ENCODE results near the gene TBCD.

The TBCD gene

DNA sequence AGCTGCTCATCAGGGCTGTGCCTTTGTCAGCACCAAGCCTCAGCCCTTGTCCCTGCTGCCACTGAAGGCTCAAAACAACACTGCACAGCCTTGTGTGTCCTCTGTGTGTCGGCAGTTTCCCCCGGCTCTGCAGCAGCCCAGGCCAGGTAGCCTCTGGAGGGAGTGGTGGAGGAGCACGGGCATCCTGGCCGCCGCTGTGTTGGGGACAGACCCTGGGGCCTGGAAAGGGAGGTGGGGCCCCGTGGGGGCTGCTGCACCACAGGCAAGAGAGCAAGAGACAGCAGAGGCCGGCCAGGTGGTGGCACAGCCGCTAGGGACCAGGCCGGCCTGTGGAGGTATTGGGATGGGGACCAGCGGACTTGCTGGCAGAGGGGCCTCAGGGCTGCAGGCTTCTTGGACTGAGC lies 184.9 kb downstream of the TBCD start:
- no peaks in the 10 kb centered on the region for H3K27me3 Mint-ChIP-seq
- H3K4me1 Mint-ChIP-seq (ENCODE audit: low read depth in 2 of 2), result no peaks in the 10 kb centered on the region
- H3K27ac Mint-ChIP-seq, result peak overlapping the region in 1 of 2 donors; percentile 27
- H3K36me3 Mint-ChIP-seq (ENCODE audit: insufficient read depth), result peaks cover 50% of the 10 kb centered on the region
- H3K4me3 Mint-ChIP-seq, result no peak overlapping the region
- no peak for DNase-seq
- H3K9me3 Mint-ChIP-seq, result no peaks in the 10 kb centered on the region
- no peak for ATAC-seq (replicated peaks)

GRCh38 chr17:82937411-82938371 lies 185.8 kb downstream of the TBCD start:
- peaks cover 0 to 2% of the 10 kb centered on the region in 2 donors for H3K4me1 Mint-ChIP-seq (ENCODE audit: low read depth in 2 of 2)
- no peak overlapping the region for H3K4me3 Mint-ChIP-seq
- H3K9me3 Mint-ChIP-seq, result no peaks in the 10 kb centered on the region
- DNase-seq (no peak), ATAC-seq (replicated peaks) (no peak)
- no peaks in the 10 kb centered on the region for H3K27me3 Mint-ChIP-seq
- peaks cover 45% of the 10 kb centered on the region for H3K36me3 Mint-ChIP-seq (ENCODE audit: insufficient read depth)
- no peak overlapping the region for H3K27ac Mint-ChIP-seq

DNA sequence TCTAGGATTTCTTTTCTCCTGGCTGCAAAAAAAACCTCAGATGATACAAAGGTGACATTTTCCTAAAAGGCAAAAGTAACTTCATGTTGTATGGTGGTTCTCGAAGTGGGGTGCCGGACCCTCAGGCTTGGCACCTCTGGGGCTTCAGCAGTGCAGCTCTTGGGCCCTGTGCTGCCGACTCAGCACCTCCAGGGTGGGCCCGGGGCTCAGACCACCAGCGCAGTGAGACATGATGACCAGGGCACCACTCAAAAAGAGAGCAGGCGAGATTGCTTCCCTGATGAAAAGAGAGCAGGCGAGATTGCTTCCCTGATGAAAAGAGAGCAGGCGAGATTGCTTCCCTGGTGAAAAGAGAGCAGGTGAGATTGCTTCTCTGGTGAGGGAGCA lies 186.6 kb downstream of the TBCD start:
- no peaks in the 10 kb centered on the region for H3K9me3 Mint-ChIP-seq
- H3K36me3 Mint-ChIP-seq (ENCODE audit: insufficient read depth), result peaks cover 45% of the 10 kb centered on the region
- H3K4me1 Mint-ChIP-seq (ENCODE audit: low read depth in 2 of 2), result peaks cover 0 to 2% of the 10 kb centered on the region in 2 donors
- no peak overlapping the region for H3K4me3 Mint-ChIP-seq
- no peak for DNase-seq
- no peak overlapping the region for H3K27ac Mint-ChIP-seq
- ATAC-seq (replicated peaks), result no peak
- H3K27me3 Mint-ChIP-seq, result no peaks in the 10 kb centered on the region

DNA sequence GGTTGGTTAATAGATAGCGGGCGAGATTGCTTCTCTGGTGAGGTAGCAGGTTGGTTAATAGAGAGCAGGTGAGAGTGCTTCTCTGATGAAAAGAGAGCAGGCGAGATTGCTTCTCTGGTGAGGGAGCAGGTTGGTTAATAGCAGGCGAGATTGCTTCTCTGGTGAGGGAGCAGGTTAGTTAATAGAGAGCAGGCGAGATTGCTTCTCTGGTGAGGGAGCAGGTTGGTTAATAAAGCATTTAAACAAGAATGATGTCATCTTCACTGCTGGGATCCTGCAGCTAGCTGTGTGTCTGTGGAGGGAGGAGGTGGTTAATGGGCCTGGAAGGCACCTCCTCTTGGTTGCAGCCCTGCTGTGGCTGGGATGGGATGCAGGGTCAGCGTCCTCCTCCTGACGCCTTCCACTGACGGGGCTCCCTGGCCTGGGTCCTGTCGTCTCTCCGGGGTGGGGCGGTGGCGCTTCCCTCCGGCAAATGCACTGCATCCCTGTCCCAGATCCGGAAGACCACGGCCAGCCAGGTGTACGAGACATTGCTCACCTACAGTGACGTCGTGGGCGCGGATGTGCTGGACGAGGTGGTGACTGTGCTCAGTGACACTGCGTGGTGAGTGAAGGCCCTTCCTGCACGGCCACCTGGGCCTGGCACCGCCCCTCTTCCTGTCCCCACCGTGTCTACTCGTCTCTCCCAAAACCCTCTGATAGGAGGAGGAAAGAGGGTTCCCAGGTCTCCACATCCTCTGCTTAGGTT lies 187.2 kb downstream of the TBCD start:
- Mint-ChIP-seq H3K27me3 (no peaks in the 10 kb centered on the region), H3K4me3 (no peak overlapping the region)
- DNase-seq, result no peak

DNA sequence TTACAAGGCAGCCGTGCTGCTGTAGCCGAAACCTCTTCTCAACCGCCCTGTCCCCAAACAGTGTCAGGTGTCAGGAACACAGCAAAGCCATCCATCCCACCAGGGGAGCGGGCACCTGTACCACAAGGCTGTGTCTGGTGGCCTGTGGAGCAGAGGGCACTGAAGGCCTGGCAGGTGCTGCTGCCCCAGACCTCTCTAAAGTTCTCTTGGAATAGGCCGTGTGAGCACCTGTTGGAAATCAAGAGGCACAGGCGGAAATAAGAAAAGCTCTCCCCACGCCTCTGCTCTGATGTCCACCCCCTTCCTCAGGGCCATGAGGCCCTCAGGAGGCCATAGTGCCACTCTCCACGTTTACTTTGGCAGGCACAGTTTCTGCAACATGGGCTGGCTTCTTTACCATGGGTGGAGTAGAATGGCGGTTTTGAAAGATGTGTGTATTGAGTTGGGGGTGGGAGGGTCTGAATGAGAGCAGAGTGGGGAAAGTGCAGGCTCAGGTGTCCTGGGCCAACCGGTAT lies 187.8 kb downstream of the TBCD start:
- H3K4me1 Mint-ChIP-seq (ENCODE audit: low read depth in 2 of 2), result peaks cover 0 to 2% of the 10 kb centered on the region in 2 donors
- ATAC-seq (replicated peaks), result no peak
- peaks cover 0 to 7% of the 10 kb centered on the region in 2 donors for H3K9me3 Mint-ChIP-seq
- DNase-seq, result no peak
- H3K36me3 Mint-ChIP-seq (ENCODE audit: insufficient read depth), result peaks cover 41% of the 10 kb centered on the region
- no peak overlapping the region for H3K4me3 Mint-ChIP-seq
- H3K27me3 Mint-ChIP-seq, result no peaks in the 10 kb centered on the region
- H3K27ac Mint-ChIP-seq, result no peak overlapping the region

More for the DNA sequence above, 187.2 kb downstream of the TBCD start:
- ATAC-seq (replicated peaks), result no peak
- Mint-ChIP-seq H3K36me3 (ENCODE audit: insufficient read depth) (peaks cover 43% of the 10 kb centered on the region), H3K27ac (no peak overlapping the region), H3K4me1 (ENCODE audit: low read depth in 2 of 2) (peaks cover 0 to 2% of the 10 kb centered on the region in 2 donors), H3K9me3 (peaks cover 0 to under 1% of the 10 kb centered on the region in 2 donors)

GRCh38 chr17:82940226-82941020 lies 188.6 kb downstream of the TBCD start:
- DNase-seq (no peak), ATAC-seq (replicated peaks) (no peak)
- peaks cover 0 to 14% of the 10 kb centered on the region in 2 donors for H3K9me3 Mint-ChIP-seq
- no peak overlapping the region for H3K27ac Mint-ChIP-seq
- H3K27me3 Mint-ChIP-seq, result no peaks in the 10 kb centered on the region
- no peak overlapping the region for H3K4me3 Mint-ChIP-seq
- peaks cover 0 to 2% of the 10 kb centered on the region in 2 donors for H3K4me1 Mint-ChIP-seq (ENCODE audit: low read depth in 2 of 2)
- peaks cover 36% of the 10 kb centered on the region for H3K36me3 Mint-ChIP-seq (ENCODE audit: insufficient read depth)

GRCh38 chr17:82941021-82942001 lies 189.4 kb downstream of the TBCD start:
- Mint-ChIP-seq H3K9me3 (peaks cover 6 to 14% of the 10 kb centered on the region in 2 donors), H3K27ac (no peak overlapping the region), H3K4me3 (no peak overlapping the region), H3K27me3 (no peaks in the 10 kb centered on the region), H3K36me3 (ENCODE audit: insufficient read depth) (peaks cover 30% of the 10 kb centered on the region), H3K4me1 (ENCODE audit: low read depth in 2 of 2) (peaks cover 0 to 2% of the 10 kb centered on the region in 2 donors)
- DNase-seq (no peak), ATAC-seq (replicated peaks) (no peak)

DNA sequence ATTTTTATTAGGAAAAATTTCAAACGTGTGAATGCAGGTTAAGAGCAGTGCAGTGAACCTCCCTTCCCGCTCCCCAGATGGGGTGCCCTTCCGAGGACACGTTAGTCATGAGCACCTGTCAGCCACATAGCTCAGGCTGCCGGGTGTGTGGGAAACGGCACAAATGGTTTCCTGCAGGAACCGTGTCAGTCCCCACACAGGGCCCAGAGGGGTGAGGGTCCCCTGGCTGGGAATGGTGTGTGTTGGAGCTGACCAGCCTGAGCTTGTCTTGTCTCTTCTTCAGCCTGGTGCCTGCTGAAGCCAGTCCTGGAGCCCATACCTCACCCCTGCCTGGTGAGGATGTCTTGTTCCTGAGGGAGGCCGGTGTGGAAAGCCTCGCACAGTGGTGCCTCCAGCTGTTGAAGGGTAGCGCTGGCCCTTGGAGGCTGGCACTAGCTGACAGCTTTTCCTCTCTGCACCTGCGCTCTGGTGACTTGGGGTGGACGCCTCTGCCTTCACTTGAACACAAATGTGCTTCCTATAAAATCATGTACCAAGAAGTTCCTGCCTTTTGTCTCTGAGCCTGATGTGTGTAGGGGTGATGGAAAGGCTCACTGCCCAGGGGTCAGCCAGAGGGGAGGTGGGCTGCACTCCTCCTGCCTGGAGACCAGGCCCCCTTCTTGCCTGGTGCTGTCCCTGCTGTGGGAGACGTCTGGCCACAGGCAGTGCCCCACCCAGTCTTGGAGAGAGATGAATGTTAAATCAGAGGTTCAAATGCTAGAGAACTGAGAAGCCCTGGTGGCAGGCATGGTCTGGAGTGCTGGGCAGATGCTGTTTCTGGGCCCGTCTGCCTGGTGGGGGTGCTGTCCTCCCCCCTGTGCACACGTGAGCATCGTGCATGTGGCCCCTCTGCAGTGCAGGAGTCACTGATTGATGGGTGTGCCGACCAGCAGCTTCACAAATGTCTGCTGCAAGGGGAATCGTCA lies 190.6 kb downstream of the TBCD start:
- H3K4me3 Mint-ChIP-seq, result no peak overlapping the region
- ATAC-seq (replicated peaks), result no peak
- peaks cover 0 to 2% of the 10 kb centered on the region in 2 donors for H3K4me1 Mint-ChIP-seq (ENCODE audit: low read depth in 2 of 2)
- no peaks in the 10 kb centered on the region for H3K27me3 Mint-ChIP-seq
- H3K27ac Mint-ChIP-seq, result no peak overlapping the region
- peaks cover 28% of the 10 kb centered on the region for H3K36me3 Mint-ChIP-seq (ENCODE audit: insufficient read depth)
- H3K9me3 Mint-ChIP-seq, result peaks cover 6 to 14% of the 10 kb centered on the region in 2 donors
- DNase-seq, result no peak

- peaks cover 32% of the 10 kb centered on the region for H3K36me3 Mint-ChIP-seq (ENCODE audit: insufficient read depth)
- H3K27ac Mint-ChIP-seq, result no peak overlapping the region
- peaks cover 6 to 14% of the 10 kb centered on the region in 2 donors for H3K9me3 Mint-ChIP-seq
- ATAC-seq (replicated peaks) (no peak), DNase-seq (no peak)
- H3K27me3 Mint-ChIP-seq, result no peaks in the 10 kb centered on the region
- H3K4me1 Mint-ChIP-seq (ENCODE audit: low read depth in 2 of 2), result peaks cover 0 to 4% of the 10 kb centered on the region in 2 donors
- H3K4me3 Mint-ChIP-seq, result no peak overlapping the region
Observed at GRCh38 chr17:82943339-82943738, 191.5 kb downstream of the TBCD start.

- DNase-seq (no peak), ATAC-seq (replicated peaks) (no peak)
- H3K4me3 Mint-ChIP-seq, result no peak overlapping the region
- H3K36me3 Mint-ChIP-seq (ENCODE audit: insufficient read depth), result peaks cover 31% of the 10 kb centered on the region
- no peaks in the 10 kb centered on the region for H3K27me3 Mint-ChIP-seq
- peaks cover 0 to 4% of the 10 kb centered on the region in 2 donors for H3K4me1 Mint-ChIP-seq (ENCODE audit: low read depth in 2 of 2)
- H3K9me3 Mint-ChIP-seq, result peaks cover 6 to 14% of the 10 kb centered on the region in 2 donors
- H3K27ac Mint-ChIP-seq, result no peak overlapping the region
Observed at GRCh38 chr17:82943751-82944150, 191.9 kb downstream of the TBCD start.

- Mint-ChIP-seq H3K9me3 (peaks cover 6 to 14% of the 10 kb centered on the region in 2 donors), H3K36me3 (ENCODE audit: insufficient read depth) (peaks cover 29% of the 10 kb centered on the region), H3K4me1 (ENCODE audit: low read depth in 2 of 2) (peaks cover 0 to 4% of the 10 kb centered on the region in 2 donors), H3K27me3 (no peaks in the 10 kb centered on the region), H3K27ac (no peak overlapping the region), H3K4me3 (no peak overlapping the region)
- ATAC-seq (replicated peaks) (no peak), DNase-seq (no peak)
Observed at GRCh38 chr17:82944990-82945389, 193.1 kb downstream of the TBCD start.
